ENCODE results near the gene TPSAB1.
"Not testable (repeated sequence)": the region's sequence is repeated elsewhere in the genome, so short reads cannot be mapped to it uniquely, and the experiment has no call there.

GRCh38 chr16:1230471-1231212, 9.9 kb upstream of the TPSAB1 start:
- TF ChIP-seq CTCF (conservative IDR thresholded peaks at IDR 0.05 in 1 of 2, IDR thresholded peaks at IDR 0.05 in 1 of 2; ENCODE audit: low read depth in 1 of 2, low read length in 2 of 2); EZH2 (IDR thresholded peaks at IDR 0.05; ENCODE audit: low read length, missing control alignments): not testable (repeated sequence)

Data from fibroblast of lung (primary cell).